Neural crest cell (in vitro differentiated cells): ENCODE measurements around the gene PLBD2. TPM values are rescaled to one million over a fixed set of nuclear protein-coding genes. Genes with fewer than 3 reads are reported as not detected.

Experiments used
- DNase-seq: peaks from one replicate; pipeline ENCODE4 v3.0.0; 2021; ENCODE audit warnings: low read depth, mixed read lengths, low spot score
- H3K27ac Mint-ChIP-seq: one replicate; pipeline ENCODE4 v1.8.0; 2021; ENCODE audit warnings: mild to moderate bottlenecking, mixed read lengths; ENCODE audit not compliant: unreplicated experiment
- H3K27me3 Mint-ChIP-seq: 2 replicates; pipeline ENCODE4 v1.8.0; 2021; ENCODE audit warnings: low read depth, mild to moderate bottlenecking, mixed read lengths
- H3K36me3 Mint-ChIP-seq: 2 replicates; pipeline ENCODE4 v1.8.0; 2021; ENCODE audit warnings: low read depth, mild to moderate bottlenecking, mixed read lengths
- H3K4me1 Mint-ChIP-seq: 2 replicates; pipeline ENCODE4 v1.8.0; 2021; ENCODE audit warnings: mixed read lengths
- H3K4me3 Mint-ChIP-seq: one replicate; pipeline ENCODE4 v1.8.0; 2021; ENCODE audit warnings: mild to moderate bottlenecking, mixed read lengths
- H3K9me3 Mint-ChIP-seq: 2 replicates; pipeline ENCODE4 v1.8.0; 2021; ENCODE audit warnings: mixed read lengths
- CTCF ChIP-seq: fragments of 200-600 bp; sonication (generic); conservative IDR thresholded peaks from 2 replicates; pipeline ENCODE4 v1.5.0; 2021; ENCODE audit warnings: antibody characterized with exemption, mild to moderate bottlenecking
- total RNA-seq: library from RNA; stranded (reverse); gene quantifications from 2 replicates; pipeline ENCODE4 v1.2.1, GENCODE V29; 2021

The PLBD2 gene
- total RNA-seq, 1 donor from 2014 or later = 36.6 TPM

GRCh38 chr12:113388351-113388750 lies 30.0 kb downstream of the PLBD2 start:
- Mint-ChIP-seq H3K36me3 (peaks cover 7% of the 10 kb centered on the region), H3K9me3 (no peaks in the 10 kb centered on the region), H3K27me3 (no peaks in the 10 kb centered on the region), H3K4me1 (no peaks in the 10 kb centered on the region), H3K4me3 (no peak overlapping the region), H3K27ac (no peak overlapping the region)
- no peak for TF ChIP-seq CTCF
- no peak for DNase-seq

GRCh38 chr12:113390064-113391043 lies 32.0 kb downstream of the PLBD2 start:
- no peaks in the 10 kb centered on the region for H3K4me1 Mint-ChIP-seq
- no peaks in the 10 kb centered on the region for H3K27me3 Mint-ChIP-seq
- H3K9me3 Mint-ChIP-seq = no peaks in the 10 kb centered on the region
- H3K27ac Mint-ChIP-seq = no peak overlapping the region
- peaks cover 3% of the 10 kb centered on the region for H3K36me3 Mint-ChIP-seq
- DNase-seq = no peak
- H3K4me3 Mint-ChIP-seq = no peak overlapping the region
- no peak for TF ChIP-seq CTCF

- H3K4me1 Mint-ChIP-seq = no peaks in the 10 kb centered on the region
- H3K9me3 Mint-ChIP-seq = no peaks in the 10 kb centered on the region
- H3K27me3 Mint-ChIP-seq = no peaks in the 10 kb centered on the region
- TF ChIP-seq CTCF = no peak
- no peak overlapping the region for H3K4me3 Mint-ChIP-seq
- DNase-seq = no peak
- peaks cover 3% of the 10 kb centered on the region for H3K36me3 Mint-ChIP-seq
- no peak overlapping the region for H3K27ac Mint-ChIP-seq
These were observed 32.8 kb downstream of the PLBD2 start for GRCh38 chr12:113391145-113391544.

- H3K27ac Mint-ChIP-seq = no peak overlapping the region
- H3K9me3 Mint-ChIP-seq = no peaks in the 10 kb centered on the region
- H3K36me3 Mint-ChIP-seq = peaks cover 3% of the 10 kb centered on the region
- no peaks in the 10 kb centered on the region for H3K4me1 Mint-ChIP-seq
- DNase-seq = no peak
- no peak overlapping the region for H3K4me3 Mint-ChIP-seq
- H3K27me3 Mint-ChIP-seq = no peaks in the 10 kb centered on the region
- TF ChIP-seq CTCF = no peak
These were observed 33.4 kb downstream of the PLBD2 start for GRCh38 chr12:113391650-113392337.

- Mint-ChIP-seq H3K27me3 (peaks cover 3% of the 10 kb centered on the region), H3K4me1 (no peaks in the 10 kb centered on the region), H3K9me3 (no peaks in the 10 kb centered on the region), H3K36me3 (peaks cover 3% of the 10 kb centered on the region), H3K27ac (no peak overlapping the region), H3K4me3 (no peak overlapping the region)
- TF ChIP-seq CTCF = no peak
- no peak for DNase-seq
These were observed 34.1 kb downstream of the PLBD2 start for GRCh38 chr12:113392520-113392919.
